GM19043 (cell line): ENCODE results near the gene ALDH7A1.
"Not testable (repeated sequence)": the region's sequence is repeated elsewhere in the genome, so short reads cannot be mapped to it uniquely, and the experiment has no call there.

ENCODE experiments used
- ATAC-seq: cut with Tn5 transposase; IDR thresholded peaks from one replicate; pipeline ENCODE4 v1.9.1; 2021; ENCODE audit warnings: low read depth; ENCODE audit not compliant: unreplicated experiment

Gene ALDH7A1

DNA sequence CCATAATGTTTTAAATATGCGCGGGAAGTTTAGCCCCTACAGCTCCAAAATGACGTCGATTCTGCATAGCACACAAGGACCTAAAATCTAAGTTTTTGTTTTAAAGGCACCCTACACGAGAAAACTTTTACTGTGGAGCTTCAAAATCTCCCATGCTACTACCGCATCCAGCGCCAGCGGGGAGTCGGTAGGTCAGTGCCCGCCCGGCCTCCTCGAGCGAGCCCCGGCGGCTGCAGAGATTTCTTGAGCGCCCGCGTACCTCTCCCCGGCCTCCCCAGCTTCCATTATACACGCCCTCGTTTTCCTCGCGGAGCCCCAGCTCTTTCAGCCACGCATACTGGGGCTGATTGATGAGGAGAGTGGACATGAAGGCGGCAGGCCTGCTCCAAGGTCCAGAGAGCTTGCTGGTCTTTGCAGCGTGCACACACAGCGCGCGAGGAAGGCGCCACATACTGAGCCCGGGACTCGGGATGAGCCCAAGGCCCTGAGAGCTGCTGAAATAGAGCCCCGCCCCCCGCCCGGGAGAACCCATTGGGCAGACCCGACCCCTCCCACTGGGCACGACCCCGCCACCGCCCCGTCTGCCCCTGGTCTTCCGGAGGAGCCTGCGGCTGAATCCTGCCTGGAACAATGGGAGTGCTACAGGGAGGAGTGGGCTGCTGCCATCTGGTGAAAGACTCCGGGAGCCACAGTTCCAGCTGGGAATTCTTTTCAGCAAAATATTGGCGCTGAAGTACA lies at the start of gene ALDH7A1:
Gene ALDH7A1, minus strand, starts transcription at position 472 of the 738 bp plus-strand sequence. Its CDS starts 21 bp downstream, at position 451.
- peak; percentile 79 for ATAC-seq

GRCh38 chr5:126641387-126641786 lies 46.4 kb upstream of the ALDH7A1 start:
- ATAC-seq = no peak

DNA sequence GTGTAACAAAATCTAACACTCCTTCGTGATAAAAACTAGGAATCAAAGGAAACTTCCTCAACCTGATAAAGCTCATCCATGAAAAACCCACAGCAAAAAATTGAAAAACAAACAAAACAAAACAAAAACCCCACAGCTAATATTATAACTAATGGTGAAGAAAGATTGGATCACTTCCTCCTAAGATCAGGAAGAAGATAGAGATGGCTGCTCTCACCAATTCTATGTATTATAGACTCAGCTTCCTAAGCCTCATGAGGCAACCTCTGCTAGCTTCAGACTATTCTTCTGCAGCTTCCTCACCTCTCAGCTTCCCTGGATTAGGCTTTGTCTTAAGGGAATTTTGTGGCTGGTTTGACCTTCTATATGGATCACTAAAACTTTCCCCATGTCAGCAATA lies 45.8 kb upstream of the ALDH7A1 start:
- no peak for ATAC-seq

DNA sequence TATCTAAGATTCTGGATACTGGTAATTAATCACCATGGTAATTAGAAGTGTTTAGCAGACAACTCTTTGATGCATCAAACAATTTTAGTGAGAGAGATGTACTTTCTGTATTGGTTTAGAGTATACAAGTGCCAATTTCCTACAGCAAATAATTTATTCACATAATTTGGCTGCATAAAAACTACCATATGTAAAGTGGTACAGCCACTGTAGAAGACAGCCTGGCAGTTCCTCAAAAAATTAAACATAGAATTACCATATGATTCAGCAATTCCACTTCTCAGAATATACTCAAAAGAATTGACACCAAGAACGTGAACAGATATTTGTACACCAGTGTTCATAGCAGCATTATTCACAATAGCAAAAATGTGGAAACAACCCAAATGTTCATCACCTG lies 41.9 kb upstream of the ALDH7A1 start:
- no peak for ATAC-seq

GRCh38 chr5:126635585-126635984 lies 40.6 kb upstream of the ALDH7A1 start:
- ATAC-seq = no peak

DNA sequence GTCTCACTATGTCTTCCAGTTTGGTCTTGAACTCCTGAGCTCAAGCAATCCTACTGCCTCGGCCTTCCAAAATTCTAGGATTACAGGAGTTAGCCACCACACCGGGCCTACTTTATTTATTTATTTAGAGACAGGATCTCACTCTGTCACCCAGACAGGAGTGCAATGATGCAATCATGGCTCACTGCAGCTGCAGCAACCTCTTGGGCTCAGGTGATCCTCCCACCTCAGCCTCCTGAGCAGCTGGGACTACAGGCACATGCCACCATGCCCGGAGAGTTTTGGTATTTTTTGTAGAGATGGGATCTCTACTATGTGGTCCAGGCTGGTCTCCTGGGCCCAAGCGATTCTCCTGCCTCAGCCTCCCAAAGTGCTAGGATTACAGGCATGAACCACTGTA lies 38.5 kb upstream of the ALDH7A1 start:
- no peak for ATAC-seq

GRCh38 chr5:126631920-126632319 lies 36.9 kb upstream of the ALDH7A1 start:
- no peak for ATAC-seq

- ATAC-seq = no peak
Measured at GRCh38 chr5:126628102-126628501, 33.1 kb upstream of the ALDH7A1 start.

DNA sequence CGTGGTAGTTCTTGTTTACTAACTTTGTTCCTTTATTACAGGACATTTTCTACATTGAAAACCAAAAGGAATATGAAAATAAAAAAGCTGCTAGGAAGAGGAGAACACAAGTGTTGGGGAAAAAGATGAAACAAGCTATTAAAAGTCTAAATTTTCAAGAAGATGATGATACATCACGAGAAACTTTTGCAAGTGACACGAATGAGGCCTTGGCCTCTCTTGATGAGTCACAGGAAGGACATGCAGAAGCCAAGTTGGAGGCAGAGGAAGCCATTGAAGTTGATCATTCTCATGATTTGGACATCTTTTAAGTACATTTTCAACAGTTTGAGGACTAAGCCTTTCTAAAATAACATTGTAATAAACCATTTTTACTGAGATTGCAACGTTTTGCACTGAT lies 29.5 kb upstream of the ALDH7A1 start:
- ATAC-seq = no peak

GRCh38 chr5:126619781-126620180 lies 24.8 kb upstream of the ALDH7A1 start:
- ATAC-seq = no peak

DNA sequence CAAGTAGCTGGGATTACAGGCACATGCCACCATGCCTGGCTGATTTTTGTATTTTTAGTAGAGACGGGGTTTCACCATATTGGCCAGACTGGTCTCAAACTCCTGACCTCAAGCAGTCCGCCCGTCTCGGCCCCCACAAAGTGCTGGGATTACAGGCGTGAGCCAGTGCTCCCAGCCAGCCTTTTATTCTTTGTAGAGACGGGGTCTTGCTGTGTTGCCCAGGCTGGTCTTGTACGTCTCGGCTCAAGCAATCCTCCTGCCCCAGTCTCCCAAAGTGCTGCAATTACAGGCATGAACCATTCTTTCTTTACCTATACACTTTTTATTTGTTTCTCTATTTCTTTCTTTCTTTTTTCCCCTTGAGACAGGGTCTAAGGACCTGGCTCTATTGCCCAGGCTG lies 22.6 kb upstream of the ALDH7A1 start:
- ATAC-seq = not testable (repeated sequence)

DNA sequence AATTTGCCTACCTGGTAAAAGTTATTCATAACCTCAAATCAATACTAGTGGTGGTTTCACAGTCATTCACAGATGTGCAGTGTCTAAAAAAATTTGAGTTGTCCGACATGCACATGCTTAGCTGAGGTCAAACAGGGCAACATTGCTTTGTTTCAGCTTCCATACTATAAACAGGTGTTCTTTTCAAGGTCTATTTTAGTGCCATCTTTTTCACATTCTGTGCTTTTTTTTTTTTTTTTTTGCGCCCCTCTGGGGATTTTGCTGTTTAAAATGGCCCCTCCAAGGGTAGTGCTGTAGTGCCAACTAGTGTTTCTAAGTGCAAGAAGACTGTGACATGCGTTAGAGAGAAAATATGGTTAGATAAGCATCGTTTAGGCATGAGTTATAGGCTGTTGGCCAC lies 20.3 kb upstream of the ALDH7A1 start:
- peak; percentile 96 for ATAC-seq

DNA sequence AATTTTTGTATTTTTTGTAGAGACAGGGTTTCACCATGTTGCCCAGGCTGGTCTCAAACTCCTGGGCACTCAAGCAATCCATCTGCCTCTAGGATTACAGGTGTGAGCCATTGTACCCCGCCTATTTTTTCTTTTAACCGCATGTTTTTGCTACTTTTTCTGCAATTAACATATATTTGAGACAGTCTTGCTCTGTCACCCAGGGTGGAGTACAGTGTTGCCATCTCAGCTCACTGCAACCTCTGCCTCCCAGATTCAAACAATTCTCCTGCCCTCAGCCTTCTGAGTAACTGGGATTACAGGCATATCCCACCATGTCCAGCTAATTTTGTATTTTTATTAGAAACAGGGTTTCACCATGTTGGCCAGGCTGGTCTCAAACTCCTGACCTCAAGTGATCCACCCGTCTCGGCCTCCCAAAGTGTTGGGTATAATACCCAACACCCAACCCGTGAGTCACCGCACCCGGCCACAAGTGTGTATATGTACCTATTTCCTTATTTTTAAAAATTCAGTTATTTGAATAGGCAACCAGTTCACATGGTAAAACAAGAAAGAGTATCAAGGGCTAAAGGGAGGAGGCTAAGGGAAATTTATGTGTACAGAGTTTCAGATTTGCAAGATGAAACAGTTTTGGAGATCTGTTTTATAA lies 19.0 kb upstream of the ALDH7A1 start:
- ATAC-seq = no peak

DNA sequence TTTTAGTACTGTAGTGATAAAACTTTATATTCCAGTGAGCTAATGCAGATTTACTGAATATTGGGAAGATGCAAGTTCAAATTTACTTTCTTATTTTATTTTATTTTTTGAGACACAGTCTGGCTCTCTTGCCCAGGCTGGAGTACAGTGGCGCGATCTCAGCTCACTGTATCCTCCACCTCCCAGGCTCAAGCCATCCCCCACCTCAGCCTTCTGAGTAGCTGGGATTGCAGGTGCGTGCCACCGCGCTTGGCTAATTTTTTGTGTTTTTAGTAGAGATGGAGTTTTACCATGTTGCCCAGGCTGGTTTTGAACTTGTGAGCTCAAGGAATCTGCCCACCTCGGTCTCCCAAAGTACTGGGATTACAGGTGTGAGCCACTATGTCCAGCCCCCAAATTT lies 15.6 kb upstream of the ALDH7A1 start:
- no peak for ATAC-seq

- no peak for ATAC-seq
Measured at GRCh38 chr5:126610160-126610559, 15.1 kb upstream of the ALDH7A1 start.

GRCh38 chr5:126605525-126605924 lies 10.5 kb upstream of the ALDH7A1 start:
- ATAC-seq = no peak

DNA sequence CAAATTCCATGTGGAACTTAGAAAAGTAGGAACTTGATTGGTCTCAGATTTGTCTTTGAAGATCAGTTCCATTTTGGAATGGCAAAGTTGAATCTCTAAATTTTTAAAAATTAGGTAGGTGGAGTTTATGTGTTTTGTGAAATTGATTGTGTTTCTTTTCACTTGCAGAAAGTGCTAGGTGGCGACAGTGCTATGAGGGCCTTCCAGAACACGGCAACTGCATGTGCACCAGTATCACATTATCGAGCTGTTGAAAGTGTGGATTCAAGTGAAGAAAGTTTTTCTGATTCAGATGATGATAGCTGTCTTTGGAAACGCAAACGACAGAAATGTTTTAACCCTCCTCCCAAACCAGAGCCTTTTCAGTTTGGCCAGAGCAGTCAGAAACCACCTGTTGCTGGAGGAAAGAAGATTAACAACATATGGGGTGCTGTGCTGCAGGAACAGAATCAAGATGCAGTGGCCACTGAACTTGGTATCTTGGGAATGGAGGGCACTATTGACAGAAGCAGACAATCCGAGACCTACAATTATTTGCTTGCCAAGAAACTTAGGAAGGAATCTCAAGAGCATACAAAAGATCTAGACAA lies 8.5 kb upstream of the ALDH7A1 start:
- ATAC-seq = no peak

GRCh38 chr5:126600631-126601511 lies 5.9 kb upstream of the ALDH7A1 start, which contains the start of gene PHAX:
PHAX (plus strand) TSS chr5:126600947; CDS start chr5:126600963, 16 bp downstream.
- ATAC-seq = peak; percentile 95

DNA sequence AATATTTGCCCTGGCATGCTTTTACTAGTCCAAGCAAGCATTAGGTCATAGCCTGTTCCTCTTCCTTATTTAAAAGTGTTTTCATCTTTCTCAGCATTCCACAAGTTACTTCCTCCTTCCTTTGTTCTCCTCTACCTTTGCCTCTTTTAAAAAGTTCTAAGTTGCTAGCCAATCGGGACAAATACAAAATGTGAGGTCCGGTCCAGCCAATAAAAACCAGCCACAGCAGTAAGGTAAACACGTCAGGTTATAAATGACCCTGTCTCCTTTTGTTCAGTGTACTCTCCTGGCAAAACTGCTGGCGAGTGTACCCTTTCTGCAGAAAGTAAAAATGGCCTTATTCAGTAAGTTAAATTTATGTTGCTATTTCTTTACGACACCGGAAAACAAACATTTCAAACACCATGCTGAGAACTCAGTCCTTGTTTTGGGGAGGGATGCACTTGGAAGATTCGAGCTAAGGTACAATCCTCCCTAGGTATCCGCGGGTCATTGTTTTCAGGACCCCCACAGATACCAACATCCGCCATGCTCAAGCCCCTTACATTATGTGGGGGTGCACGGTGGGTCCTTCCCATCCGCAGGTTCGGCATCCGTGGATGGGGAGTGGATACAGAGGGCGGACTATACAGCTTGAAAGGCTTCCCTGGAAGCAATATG lies 5.1 kb upstream of the ALDH7A1 start:
- not testable (repeated sequence) for ATAC-seq

DNA sequence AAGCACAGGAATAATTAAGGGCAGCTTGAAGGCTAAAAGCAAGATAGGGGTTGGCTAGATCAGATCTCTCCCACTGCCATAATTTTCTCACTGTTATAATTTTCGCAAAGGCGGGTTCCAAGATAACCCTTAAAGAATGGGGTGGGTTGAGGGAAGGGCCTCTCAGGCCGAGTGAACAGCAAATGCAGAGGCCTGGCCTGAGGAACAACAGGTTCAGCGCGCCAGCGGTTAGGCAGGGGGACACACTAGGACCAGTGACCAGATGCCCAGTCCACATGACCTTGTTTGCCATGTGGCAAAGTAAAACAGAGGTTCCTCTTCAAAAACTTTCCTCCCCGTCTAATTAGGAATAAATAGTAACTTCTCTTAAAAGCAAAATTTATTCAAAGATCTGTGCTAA lies 4.5 kb upstream of the ALDH7A1 start:
- no peak for ATAC-seq
